M059J (cell line): ENCODE measurements around the gene KDM4D. TPM values are rescaled to one million over a fixed set of nuclear protein-coding genes. Genes with fewer than 3 reads are reported as not detected.
"Not testable (repeated sequence)": the region's sequence is repeated elsewhere in the genome, so short reads cannot be mapped to it uniquely, and the experiment has no call there.

Experiments
- DNase-seq: peaks from one replicate; pipeline ENCODE4 v3.0.0-alpha.2; 2012; ENCODE audit warnings: low read depth
- total RNA-seq: library from RNA; depleted of rRNA; stranded (reverse); fragments of >200 nt; shearing (Covaris generic); gene quantifications from 2 replicates; pipeline ENCODE4 v1.2.3, GENCODE V29; 2014

Gene KDM4D
- total RNA-seq, 1 experiment from 2014 or later: 4.3 TPM

DNA sequence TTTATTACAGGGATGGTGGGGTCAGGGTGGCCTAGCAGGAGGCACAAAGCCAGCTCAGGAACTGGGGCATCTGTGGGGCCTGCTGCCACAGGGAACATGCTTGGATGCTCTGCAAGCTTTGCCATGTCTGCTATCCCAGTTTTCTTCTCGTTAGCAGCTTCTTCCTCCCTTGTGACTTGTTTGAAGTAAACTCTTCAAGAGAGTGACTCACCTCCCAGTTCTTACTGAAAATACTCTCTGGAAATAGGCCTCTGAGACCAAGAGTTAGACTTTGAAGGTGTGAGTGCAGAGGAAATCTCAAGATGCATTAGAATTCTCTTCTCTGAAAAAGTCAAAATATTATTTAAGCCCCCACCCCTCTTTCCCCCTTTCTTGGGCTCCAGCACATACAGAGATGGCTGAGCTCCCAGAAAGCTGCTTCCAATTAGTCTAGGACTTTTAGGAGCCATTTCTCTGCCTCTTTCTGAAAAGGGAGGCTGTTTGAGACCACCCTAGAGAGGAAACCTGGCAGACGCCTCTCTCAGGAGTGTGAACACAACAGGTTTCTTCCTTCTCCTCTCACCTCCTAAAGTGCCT lies 15.3 kb upstream of the KDM4D start:
- peak; percentile 55 for DNase-seq

DNA sequence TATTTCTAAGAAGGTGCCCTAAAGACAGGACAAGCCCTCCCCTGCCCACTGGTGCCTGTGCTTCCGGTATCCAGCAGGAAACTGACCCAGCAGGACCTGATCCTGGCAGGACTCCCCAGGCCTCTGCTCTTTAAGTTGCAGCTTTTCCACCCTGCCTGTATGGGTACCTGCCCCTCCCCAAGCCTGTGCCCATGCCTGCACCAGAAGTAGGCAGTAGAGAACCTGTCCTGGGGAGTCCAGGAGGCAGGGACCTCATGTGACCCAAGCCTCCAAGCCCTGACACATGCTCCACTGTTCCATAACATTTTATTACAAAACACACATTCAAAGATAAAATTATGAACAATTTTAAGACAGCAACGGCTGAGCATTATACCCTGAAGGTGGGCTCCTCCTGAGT lies 14.3 kb upstream of the KDM4D start:
- no peak for DNase-seq

DNA sequence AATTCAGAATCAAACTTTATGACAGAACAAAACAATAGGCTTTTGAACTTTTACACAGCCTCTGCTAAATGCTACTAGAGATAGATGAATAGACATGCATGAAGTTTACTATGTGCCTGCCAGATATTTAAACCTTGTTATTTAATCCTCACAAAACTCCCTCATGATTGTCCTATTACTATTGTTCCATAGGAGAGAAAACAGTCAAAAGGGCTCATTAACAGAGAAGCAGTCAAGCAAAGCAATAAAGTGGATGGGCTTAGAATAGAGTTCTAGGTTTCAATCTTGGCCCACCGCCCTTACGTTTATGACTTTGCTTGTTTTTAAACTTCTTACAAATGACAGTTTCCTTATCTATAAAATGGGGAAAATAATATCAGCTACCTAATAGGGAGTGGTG lies 13.0 kb upstream of the KDM4D start:
- DNase-seq: no peak

DNA sequence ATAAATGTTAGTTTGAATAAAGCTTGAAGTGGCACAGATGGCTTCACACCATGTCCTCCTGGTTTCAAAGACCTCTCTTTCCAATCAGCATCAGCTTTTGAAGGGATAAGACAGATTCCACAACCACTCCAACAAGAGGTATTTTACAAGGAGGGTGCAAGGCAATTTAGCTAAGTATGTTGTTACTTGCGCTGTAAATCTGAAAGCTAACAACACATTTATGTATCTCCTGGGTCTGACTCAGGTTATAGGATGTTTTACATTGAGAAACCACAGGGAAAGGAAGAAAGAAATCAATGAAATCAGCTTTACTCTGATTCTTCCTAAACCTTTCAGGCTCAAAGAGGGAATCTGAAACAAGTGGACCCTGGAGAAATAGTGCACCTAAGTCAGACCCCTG lies 12.3 kb upstream of the KDM4D start:
- DNase-seq: no peak

DNA sequence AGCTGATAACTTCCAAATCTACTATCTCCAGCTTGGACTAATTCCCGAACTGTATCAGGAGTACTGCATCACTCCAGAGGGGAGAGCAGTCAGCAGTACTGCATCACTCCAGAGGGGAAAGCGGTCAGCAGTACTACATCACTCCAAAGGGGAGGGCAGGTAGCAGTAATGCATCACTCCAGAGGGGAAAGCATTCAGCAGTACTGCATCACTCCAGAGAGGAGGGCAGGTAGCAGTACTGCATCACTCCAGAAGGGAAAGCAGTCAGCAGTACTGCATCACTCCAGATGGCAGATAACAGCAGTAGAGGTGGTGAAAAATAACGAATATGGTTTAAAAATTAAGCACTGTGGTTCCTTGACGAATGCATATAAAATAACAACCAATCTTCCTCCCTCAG lies 8.6 kb upstream of the KDM4D start:
- no peak for DNase-seq

DNA sequence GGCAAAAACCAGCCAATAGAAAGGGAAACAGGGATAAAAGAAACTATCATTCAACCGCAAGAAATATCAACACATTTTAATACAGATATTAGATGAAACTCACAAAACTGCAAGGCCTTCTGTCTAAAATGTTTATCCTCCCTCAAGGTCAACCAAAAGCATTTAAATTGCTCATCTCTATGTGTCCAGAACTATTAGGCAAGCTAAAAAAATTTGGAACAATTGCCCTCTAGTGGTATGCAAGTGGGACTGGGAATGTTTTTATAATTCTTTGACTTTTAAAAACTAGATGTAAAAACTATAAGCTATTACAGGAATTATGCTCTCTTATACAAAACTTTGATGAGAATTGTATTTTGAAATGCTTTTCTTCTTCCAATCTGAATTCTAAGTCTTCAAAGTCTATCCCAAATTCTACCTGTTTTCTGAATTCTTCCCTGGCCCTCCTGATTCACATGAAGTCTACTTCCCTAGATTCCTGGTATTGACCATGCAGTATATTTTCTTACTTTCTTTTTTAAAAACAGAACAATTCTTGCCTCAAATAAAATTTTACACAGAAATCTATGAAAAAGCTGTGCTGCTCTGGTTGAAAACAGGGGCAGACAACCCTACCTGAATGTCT lies 5.1 kb upstream of the KDM4D start:
- peak; percentile 45 for DNase-seq

DNA sequence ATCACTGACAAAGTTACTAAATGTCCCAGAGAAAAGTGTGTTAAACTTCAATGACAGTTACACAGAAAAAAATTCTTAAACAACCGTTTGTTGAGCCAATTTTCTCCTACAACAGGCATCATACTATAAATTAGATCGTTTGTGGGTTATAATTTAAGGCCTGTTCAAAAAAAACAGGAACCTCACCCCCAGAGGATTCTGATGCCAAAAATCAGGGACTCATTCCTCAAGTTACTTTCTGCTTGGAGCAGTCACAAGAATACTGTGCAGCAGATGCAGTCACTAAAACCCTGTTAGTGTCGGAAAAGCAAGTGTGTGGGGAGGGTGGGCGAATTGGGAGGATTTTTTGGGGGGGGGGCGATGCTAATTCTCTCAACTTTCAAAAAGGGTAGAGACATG lies 810 bp upstream of the KDM4D start:
- no peak for DNase-seq

DNA sequence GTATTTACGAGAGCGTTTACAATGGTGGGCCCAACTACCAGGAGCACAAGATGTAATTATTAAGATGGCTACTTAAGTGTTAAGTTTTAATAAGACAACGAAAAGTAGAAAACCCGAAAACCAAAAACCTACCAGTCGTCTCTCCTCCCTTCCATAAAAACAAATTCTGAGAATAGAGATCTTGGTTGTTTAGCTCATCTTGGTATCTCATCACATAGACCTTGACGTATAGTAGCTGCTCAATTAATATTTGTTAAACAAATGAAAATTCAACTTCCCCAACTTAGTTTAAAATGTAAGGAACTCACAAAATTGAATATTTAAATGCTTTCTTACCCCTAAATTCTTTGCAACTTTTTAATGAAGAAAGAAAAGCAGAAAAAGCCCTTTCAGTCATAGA lies 669 bp downstream of the KDM4D start:
- DNase-seq: no peak

DNA sequence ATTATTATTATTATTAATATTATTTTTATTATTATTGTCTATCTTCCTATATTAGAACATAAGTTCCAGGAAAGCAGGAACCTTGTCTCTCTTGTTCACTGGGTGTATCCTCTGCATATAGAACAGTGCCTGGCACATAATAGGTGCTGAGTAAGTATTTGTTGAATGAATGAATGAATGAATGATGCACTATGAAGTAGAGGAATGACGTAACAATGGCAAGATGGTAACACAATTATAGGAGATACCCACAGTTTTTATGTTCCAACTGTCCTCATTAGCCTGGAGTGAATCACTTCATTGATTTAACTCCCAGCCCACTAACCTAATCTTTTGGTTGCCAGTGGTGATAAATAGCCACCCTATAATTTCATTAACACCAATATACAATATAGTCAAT lies 2.1 kb downstream of the KDM4D start:
- no peak for DNase-seq

DNA sequence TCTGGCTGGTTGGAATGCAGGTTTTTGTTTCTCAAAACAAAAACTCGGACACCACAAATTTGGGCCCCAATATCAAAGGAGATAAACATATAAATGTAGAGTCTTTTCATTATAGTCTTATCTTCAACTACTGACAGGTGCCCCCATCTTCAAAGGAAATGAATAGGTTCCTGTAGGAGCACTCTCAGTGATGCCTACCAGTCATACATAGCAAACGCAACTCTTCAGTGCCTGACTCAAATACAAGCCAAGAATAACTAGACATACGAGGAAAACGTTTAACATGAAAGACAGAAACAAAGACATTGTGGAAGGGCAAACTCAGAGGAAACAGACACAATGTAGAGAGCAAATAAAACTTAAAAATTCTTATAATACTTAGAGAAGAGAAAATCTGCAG lies 13.9 kb downstream of the KDM4D start:
- DNase-seq: no peak

DNA sequence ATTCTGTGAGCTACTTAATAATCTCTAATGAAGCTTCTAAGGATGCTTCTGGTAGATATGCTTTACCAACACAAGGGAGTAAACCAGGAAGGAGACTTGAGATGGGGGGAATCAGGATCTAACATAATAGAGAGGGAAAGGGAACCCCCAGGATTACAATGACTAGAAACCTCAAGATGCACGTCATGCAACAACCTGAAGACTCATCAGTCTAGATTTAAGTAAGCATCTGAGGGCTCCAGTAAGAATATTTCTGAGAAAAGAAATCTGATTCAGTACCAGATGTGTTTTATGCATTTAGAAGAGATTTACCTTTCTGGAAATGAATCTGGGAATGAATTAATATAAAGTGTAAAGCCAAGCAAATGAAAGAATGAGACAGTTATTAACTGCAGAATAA lies 15.2 kb downstream of the KDM4D start:
- no peak for DNase-seq

DNA sequence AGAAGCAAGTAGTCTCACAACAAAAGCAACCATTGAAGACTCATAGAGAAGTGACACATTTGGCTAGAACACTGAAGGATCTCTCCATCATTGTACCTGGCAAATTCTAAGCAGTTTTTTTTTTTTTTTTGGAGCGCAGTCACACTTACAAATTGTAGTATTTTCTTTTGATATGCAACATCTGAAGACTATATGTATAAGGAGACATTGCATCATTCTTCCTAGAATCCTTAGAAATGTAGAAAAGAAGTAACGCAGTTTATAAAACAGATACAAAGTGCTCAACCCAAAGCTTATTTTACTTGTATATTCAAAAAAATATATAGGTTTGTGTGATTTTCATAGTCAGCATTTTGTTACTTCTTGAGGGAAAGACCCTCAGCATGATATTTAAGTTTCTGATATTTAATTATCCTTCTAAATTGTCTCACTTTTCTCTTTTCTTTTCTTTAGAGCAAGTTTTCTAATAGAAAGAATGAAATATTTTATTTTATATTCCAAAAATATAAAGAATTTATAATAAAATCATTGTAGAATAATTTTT lies 20.0 kb downstream of the KDM4D start:
- no peak for DNase-seq

DNA sequence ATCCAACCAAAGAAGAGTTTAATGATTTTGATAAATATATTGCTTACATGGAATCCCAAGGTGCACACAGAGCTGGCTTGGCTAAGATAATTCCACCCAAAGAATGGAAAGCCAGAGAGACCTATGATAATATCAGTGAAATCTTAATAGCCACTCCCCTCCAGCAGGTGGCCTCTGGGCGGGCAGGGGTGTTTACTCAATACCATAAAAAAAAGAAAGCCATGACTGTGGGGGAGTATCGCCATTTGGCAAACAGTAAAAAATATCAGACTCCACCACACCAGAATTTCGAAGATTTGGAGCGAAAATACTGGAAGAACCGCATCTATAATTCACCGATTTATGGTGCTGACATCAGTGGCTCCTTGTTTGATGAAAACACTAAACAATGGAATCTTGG lies 23.9 kb downstream of the KDM4D start:
- DNase-seq: no peak

DNA sequence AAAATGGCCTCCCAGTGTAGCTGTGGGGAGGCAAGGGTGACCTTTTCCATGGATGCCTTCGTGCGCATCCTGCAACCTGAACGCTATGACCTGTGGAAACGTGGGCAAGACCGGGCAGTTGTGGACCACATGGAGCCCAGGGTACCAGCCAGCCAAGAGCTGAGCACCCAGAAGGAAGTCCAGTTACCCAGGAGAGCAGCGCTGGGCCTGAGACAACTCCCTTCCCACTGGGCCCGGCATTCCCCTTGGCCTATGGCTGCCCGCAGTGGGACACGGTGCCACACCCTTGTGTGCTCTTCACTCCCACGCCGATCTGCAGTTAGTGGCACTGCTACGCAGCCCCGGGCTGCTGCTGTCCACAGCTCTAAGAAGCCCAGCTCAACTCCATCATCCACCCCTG lies 24.8 kb downstream of the KDM4D start:
- no peak for DNase-seq

DNA sequence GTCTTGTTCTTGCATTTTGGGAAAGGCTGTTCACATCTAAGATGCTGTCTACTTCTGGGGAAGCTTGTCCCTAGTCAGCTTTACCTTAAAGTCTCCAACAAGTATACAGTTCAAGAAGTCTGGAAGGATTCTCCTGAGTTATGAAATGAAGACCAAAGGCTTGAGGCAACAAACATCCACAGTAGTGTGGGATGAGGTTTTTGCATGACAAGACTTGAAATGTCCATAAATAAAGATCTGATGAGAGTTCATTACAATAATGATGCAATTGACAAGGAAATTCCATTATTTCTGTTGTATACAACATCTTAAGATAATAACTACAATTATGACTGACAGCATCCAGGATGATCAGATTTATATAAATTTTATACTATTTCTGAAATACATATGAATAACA lies 30.2 kb downstream of the KDM4D start:
- no peak for DNase-seq

DNA sequence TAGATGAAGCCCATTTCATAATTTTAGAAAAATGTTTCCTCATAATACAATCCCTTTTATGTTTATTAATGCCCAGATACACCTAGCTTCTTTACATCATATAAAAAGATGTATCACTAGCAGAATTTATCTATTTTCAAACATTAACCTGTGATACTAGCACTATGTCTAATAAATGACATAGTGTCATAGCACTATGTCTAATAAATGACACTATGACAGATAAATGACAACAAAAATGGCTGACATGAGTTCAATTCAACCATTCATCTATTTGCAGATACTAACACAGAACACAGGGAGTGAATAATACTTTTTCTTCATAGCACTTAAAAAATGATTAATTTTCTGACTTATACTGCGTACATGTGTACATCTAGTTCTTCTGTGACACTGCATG lies 32.1 kb downstream of the KDM4D start:
- DNase-seq: no peak

DNA sequence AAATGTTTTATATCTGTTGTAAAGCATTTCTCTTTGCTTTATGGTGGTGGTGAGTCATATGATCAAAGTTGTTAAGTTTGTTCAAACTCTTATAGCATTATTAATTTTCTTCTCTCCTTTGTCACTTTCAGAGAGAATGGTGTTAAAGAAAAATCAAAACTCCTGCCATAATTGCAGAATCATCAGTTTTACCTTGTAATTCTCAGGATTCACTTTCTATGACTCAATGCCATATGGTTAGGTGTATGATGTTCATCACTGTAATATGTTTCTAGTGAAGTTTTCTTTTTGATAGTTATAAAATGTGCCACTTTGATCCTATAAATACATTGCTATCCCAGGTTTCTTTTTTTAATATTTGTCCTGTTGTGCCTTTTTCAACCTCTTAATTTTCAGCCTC lies 37.9 kb downstream of the KDM4D start:
- DNase-seq: no peak

DNA sequence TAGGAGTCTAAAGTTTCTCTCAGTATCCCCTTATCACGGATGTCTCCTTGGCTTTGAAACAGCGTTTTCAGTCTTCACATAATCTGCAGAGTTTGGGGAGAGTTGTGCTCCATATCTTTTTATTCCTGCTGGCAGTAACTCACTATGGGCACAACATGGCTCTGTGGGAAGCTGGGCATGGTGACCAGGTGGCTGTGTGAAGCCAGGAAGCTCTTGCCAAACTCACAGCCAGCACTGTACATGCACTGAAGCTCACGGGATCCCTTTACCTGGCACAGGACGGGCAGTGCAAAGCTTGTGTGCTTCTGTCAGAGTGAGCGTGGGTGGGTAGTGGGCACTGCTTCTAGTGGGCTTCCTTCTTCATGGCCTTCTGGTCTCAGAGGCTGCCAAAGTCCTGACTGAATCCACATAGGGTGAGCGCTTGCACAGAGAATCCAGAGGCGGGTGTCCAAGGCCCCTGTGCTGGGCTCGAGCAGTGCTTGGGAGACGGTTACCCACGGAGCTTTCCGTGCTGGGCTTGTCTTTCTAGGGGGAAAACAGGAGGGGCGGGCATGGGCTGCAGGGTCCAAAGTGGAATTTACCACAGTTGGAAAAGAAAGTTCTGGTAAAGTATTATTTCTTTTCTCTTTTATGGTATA lies 40.8 kb downstream of the KDM4D start:
- DNase-seq: no peak

DNA sequence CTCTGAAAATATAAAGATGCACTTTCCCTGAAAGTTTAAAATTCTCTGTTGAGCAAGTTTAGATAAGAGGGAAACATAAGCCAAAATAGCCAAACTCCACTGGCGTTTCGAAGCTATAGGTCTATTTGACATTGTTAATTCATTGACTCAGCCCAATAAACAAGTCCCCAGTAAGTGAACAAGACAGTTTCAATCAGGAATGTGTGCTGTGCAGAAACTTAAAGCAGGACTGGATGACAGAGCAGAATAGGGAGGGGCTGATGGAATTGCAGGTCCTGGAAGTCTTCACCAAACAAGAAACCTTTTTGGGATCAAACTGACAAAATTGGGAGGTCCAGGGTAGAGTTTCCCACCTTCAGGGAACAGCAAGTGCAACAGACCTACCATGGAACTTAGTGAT lies 42.6 kb downstream of the KDM4D start:
- peak; percentile 9 for DNase-seq

DNA sequence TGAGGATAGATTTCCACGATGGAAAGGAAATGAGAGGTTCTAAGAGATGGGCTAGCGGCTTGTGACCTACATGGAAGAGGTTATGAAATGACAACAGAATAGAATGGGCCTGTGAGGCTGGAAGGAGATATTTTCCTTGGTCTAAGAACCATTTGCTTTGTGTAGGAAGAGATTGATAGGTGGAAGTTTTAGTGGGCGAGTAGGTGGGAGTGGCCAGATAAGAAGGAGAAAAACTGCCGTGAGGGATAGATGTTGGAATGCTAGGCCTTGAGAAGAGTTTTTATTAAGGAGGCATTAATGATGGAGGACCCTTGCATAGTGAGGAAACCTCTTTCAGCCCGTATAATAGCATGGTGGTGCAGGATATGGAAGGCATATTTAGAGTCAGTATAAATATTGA lies 48.0 kb downstream of the KDM4D start:
- not testable (repeated sequence) for DNase-seq

DNA sequence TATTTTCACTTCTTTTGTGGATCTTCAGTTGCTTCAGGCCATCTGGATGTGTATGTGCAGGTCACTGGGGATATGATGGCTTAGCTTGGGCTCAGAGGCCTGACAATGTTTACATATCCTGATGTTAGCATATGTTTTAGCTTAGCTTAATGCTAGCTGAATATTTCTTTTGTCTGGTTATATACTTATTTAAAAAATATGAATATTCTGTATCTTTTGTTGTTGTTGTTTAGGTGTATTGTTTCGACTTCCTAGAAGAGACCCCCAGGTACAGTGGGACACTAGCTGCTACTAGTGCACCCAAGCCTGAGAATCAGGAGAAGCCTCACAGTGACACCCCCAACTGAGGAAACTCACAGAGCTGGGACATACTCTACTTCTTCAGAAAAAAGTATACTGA lies 51.4 kb downstream of the KDM4D start, which contains the start of gene KDM4E:
TSS of gene KDM4E (plus strand) at position 301 of the 400 bp plus-strand sequence. CDS start 300 bp downstream, outside the sequence.
- DNase-seq: no peak

DNA sequence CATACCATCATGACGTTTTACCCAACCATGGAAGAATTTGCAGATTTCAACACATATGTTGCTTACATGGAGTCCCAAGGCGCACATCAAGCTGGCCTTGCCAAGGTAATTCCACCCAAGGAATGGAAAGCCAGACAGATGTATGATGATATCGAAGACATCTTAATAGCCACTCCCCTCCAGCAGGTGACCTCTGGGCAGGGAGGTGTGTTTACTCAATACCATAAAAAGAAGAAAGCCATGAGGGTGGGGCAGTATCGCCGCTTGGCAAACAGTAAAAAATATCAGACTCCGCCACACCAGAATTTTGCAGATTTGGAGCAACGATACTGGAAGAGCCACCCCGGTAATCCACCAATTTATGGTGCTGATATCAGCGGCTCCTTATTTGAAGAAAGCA lies 52.1 kb downstream of the KDM4D start:
- not testable (repeated sequence) for DNase-seq

DNA sequence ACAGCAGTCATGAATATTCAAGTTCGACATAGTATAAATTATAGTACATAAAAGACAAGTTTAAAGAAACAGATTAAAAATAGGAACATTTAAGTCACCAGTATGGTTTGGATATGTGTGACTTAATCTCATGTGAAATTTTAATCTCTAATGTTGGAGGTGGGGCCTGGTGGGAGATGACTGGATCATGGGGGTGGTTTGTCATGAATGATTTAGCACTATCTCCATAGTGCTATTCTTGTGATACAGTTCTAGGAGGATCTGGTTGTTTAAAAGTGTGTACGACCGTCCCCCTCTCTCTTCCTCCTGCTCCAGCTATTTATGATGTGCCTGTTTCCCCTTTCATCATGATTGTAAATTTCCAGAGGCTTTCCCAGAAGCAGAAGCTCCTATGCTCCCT lies 54.8 kb downstream of the KDM4D start:
- no peak for DNase-seq
